HG03280 (cell line): ENCODE results near the gene C3.

Source experiments
- ATAC-seq: cut with Tn5 transposase; IDR thresholded peaks from one replicate; pipeline ENCODE4 v1.9.1; 2021; ENCODE audit warnings: mild to moderate bottlenecking, moderate library complexity; ENCODE audit not compliant: unreplicated experiment

The C3 gene

DNA sequence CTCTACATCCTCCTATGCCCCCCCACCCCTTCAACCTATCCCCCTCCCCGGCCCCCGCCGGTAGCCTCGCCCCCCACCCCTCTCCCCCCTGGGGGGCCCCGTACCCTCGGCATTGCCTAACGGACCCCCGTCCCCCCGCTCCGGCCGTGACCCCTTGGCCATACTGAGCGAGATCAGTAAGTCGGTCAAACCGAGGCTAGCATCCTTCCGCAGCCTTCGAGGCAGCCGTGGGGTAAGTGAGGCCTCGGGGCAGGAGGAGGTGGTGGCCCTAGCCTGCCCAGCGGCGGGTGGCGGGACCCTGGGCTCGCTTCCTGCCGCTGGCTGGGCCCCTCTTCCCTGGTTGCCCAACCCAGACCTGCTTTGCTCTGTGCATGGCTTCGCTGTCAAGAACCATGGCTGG lies 25.5 kb upstream of the C3 start:
- no peak for ATAC-seq

DNA sequence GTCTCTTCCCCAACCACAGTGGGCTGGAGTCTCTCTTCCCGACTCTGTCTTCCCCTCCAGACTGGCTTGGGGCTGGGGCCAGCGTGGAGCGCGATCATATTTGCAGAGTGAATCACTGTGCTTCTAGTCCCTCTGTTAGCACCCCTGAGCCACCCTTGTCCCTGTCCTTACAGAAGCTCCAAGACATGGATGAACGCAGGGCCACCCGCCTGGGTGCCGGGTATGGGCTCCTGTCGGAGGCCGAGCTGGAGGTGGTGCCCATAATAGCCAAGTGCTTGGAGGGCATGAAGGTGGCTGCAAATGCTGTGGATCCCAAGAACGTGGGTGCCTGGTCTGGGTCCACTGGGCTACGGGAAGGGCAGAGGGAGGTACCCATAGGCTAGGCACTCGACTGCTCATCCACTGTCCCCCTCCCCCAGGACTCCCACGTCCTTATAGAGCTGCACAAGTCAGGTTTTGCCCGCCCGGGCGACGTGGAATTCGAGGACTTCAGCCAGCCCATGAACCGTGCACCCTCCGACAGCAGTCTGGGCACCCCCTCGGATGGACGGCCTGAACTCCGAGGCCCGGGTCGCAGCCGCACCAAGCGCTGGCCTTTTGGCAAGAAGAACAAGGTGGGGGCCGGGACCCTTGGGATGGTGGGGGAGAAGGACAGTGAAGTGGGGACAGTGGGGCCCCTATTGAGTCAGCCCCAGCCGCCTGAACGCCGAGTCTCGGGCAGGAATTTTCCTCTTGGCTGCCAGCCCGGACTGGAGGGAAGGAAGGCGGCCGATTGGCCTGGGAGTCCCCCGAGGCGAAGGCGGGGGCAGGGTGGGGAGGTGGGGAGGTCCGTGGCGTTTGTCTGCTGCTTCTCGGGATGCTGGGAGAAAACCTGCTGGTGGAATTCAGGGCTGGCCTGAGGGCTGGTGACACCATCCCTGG lies 24.2 kb upstream of the C3 start:
- ATAC-seq: no peak

DNA sequence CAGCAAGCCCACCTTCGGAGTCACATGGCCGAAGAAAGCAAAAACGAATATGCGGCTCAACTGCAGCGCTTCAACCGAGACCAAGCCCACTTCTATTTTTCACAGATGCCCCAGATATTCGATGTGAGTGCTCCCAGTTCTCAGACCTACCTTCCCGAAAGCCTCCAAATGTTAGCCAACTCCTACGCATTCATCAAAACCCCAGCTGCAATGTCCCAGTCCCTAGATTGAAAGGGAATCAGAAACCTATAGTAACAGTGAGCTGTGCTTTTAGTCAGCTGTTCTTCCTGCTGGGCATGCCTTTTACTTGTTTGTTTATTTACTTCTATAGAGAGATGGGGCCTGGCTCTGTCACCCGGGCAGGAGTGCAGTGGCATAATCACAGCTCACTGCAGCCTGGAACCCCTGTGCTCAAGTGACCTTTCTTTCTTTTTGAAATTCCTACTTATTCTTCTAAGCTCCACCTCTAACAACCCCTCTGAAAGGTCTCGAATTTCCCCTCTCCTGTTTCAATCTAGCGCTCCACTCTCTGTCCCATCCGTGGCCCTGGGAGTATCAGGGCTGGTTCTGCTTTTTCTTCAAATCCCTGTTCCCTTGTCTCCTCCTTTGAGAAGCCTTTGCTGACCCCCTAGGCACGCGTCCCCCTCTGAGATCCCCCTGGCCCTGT lies 23.4 kb upstream of the C3 start:
- ATAC-seq: no peak

DNA sequence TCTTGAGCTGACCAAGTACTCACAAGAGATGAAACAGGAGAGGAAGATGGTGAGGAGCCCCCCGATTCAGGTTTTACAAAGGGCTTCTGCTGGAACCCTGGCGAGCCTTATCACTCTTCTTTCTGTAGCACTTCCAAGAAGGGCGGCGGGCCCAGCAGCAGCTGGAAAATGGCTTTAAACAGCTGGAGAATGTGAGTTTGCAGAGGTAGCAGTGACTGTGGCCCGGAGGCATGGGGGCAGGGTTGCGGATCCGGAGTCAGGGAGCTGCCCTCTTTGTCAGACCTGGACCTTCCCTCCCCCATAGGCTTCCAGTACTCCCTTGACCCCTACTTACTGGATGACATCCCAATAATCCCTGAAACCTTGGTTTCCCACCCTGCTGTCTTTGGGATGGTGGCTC lies 22.6 kb upstream of the C3 start:
- no peak for ATAC-seq

DNA sequence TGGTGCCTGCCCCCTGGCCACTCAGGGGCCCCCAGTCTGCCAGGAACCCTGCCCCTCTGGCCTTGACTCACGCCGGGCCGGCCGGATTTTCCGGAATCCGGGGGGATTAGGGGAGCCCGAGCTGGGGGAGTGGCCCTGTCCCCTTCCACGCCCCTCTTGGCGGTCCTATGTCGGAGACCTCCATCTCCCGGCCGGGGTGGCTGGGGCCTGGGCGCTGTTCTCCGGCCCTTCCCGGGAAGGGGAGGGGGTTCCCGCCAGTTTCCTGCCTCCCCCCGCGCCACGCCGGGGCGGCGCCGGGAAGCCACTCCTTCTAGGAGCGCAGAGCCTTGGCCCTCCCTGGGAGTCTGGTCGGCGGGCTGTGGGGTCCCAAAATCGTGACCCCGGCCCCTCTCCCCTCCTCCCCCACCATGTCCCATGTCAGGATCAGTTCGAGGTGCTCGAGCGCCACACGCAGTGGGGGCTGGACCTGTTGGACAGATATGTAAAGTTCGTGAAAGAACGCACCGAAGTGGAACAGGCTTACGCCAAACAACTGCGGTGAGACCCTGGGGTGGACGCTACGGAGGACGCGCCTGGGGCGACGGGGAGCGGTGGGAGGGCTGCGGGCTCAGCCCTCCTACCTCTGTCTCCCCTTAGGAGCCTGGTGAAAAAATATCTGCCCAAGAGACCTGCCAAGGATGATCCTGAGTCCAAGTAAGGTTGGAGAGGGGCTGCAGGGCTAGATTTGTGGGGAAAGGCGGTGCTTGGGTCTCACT lies 20.3 kb upstream of the C3 start:
- no peak for ATAC-seq

DNA sequence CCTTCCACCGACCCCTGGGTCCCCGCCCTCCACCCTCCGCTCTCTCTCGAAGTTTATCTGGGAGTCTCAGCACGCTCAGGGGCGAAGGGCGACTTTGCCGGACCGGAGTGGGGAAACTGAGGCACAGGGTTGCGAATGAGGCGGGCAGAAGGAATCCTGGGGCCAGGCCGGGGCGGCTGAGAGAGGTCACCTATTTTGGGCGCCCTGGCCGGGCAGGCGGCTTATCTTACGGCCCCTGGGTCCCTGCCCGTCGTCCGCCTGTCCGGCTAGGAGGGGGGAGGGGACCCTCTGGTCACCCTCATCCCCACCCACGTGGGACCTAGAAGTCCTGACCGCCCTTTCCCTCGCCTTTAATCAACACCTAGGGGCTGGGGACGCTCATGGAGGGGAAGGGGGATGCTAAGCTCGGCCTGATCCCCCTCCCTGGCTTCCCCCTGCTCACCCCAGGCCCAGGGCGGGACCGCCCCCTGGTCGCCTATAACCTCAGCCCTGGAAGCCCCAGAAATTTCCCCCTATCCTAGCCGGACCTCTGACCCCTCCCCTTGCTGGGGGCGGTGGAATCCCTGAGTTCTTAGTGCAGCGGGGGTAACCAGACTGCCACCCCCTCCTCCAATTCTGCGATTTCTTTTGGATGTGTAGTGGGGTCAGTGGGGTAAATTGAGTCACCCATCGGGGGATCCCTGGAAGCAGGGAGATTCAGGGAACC lies 19.6 kb upstream of the C3 start:
- ATAC-seq: no peak

DNA sequence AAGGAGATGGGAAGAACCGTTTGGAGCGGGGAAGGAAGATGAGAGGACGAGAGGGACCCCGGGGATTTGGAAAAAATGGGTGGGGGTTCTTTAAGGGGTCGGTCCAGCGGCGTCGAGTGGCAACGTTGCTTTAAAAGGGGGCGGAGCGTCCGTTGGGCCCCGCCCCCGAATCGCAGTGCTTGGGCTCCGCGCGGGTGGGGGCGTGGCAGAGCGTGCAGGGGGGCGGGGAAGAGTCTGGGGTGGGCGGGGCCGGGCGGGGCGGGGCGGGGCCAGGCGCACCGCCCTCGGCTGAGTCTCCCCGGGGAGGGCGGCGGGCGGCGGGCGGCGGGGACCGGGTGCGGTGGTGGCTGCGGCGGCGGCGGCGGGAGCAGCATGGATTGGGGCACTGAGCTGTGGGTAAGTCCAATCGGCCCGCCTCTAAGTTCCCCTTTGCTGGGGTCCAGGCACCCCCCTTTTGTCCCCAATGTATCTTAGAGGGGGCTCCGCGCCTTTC lies 19.0 kb upstream of the C3 start, which contains the start of gene TRIP10:
TSS of gene TRIP10 (plus strand) at position 291 of the 493 bp plus-strand sequence. CDS start at position 373, 82 bp downstream.
- no peak for ATAC-seq

DNA sequence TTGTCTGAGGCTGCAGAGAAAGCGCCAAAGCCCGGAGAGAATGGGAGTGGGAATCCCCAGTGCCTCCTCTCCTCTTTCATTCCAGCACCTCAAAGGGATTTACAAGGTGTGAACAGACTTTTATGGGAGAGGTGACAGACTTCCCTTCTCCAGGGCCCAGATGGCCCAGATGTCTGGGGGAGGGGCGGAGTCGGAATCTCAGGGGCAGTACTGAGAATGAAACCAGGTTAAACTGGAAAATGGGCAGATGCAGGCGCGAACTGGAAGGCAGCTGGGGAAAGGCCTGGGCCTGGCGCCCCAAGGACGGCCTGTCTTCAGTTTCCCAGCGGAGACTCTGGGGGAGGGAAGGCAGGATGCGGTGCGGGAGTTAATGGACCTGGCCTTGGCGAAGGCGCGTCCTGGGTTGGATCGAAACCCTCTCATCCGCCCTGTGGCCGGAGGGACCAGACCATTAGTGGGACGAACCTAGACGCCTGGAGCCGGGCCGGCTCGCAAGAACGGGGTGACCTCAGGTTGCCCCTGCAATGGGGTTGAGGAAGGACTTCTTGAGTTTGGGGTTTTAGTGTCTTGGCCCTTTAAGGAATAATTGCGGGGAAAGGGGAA lies 18.4 kb upstream of the C3 start:
- no peak for ATAC-seq

DNA sequence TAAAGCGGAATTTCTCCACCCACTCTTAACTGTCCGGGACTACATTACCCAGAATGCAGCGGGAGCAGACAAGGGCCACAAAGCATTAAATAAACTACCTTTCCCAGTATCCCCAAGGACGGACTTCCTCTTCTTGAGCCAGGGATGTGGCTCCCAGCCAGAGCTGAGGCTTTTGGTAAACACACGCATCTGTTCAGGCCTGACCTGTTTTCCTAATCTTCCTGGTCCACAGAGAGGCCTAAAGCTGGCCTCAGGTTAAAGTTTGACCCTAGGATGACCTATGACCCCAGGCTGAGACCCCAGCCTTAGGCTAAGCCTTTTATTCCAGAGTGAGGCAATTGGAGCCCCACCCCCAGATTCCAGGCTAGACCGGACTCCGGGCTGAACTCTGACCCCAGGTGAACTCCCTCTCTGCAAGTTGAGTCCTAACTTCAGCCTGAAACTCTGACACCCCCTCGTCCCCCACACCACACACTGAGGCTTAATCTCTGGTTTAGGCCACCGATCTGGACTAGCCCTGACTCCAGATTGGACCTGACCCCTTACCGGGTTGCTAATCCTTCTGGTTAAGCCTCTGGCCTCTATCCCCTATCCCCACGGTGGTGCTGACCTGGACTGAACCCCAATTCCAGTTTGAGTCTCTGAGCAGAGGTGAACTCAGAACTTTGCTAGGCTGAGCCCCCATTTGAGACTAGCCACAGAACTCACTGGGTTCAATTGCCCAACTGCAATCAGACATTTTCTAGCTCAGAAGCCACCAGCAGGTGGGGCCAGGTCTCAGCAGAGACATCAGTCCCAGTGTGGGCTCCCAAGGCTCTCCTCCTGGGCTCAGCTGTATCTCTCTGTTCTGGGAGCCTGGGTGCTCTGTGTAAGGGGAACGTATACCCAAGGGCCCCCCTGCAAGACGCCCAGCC lies 17.7 kb upstream of the C3 start:
- peak; percentile 1 for ATAC-seq

DNA sequence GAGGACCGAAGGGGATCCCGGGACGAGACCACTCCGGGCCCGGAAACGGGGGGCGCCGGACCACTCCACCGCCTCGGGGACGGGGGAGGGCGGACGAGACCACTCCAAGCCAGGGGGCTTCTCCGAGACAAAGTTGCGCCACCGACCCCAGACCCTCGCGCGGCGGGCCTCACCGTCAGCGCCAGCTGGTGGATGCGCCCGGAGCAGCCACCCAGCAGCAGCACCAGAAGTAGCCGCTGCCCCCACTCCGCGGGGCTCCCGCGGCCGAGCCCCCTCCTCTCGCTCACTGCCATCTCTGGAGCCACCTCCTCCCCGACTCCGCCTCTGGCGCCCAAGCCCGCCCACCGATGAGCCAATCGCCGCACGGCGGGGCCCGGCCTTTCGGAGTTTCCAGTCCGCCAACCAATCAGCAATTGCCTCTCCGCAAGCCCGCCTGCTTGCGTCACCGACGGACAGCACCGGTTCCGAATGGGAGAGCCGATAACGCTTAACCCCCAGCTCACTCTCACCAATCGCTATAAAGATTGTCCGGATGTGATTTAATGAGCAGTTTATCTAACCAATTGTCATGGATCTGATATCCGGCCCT lies 16.9 kb upstream of the C3 start, which contains the start of gene GPR108:
TSS of gene GPR108 (minus strand) at position 297 of the 589 bp plus-strand sequence. CDS start at position 293, 4 bp downstream.
- ATAC-seq: peak; percentile 72

DNA sequence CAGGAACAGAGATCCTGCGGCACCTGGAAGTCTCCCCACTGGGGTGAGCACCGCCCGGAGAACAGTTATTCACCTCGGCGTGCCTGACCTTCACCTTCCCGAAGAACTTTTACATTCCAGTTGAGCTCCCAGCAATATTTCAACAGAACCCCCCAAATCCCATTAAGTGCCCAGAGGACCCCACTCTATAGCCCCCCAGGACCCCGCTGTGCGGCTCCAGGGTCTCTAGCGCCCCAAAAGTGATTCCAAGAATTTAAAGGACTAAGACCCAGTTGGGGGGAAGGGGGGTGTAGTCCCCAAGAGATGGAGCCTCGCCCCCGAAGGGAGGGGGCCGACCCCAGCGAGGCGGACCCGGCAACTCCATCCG lies 16.4 kb upstream of the C3 start:
- no peak for ATAC-seq

DNA sequence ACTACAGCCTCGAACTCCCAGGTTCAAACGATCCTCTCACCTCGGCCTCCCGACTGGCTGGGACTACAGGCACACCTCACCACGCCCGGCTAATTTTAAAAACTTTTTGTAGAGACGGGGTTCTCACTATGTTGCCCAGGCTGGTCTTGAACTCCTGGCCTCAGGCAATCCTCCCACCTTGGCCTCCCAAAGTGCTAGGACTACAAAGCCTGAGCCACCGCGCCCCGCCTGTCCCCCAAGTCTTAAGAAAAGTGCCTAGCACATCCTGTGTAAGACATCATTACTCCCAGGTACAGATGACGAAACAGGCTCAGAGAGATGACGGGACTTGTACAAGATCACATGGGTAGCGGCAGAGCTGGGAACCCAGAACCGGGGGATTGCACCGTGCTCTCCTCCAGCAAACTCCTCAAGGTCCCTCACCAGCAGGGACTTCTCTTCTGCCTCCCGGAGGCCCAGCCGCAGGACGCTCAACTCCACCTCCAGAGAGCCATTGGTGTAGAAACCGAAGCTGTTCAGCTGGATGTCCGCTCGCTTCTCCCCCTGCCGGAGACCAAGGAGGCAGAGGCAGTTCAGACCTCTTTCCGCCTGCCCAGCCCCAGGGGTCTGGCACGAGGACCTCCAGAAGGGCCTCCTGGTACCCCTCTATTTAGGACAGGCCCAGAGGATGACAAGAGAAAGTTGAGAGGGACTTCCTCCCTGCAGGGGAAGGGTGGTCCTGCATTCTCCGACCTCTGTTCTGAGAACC lies 15.9 kb upstream of the C3 start:
- ATAC-seq: no peak

DNA sequence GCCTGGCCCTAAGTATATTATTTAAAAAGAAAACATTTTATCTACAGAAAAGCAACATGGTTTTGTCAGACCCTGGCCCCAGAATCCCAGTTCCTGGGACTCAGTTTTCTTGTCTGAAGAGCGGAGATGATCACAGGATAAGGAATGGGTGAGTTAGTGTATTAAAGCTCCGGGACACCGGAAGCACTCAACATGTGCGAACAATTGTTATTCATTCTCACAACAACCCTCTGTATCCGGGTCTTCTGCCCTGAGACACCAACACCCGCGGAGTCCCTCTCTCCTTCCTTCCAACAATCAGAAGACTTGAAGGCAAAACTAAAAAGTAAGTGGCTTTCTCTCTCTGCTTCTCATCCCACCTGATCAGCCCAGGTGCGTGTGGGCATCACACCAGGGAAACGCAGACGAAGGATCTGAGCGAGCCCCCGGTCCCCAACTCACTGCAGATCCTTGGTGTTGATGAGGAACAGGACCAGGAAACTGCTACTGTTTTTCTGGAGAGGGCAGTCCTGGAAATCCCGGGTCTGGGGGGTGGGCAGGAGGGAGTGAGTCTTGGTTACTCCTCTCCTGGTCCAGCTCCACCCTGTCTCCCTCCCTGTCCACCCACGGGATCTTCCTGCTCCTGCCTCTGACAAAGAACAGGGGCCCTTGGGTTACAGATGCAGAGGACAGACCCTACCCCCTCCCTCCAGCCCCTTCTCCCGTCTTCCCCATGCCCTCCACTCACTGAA lies 14.9 kb upstream of the C3 start:
- ATAC-seq: no peak

DNA sequence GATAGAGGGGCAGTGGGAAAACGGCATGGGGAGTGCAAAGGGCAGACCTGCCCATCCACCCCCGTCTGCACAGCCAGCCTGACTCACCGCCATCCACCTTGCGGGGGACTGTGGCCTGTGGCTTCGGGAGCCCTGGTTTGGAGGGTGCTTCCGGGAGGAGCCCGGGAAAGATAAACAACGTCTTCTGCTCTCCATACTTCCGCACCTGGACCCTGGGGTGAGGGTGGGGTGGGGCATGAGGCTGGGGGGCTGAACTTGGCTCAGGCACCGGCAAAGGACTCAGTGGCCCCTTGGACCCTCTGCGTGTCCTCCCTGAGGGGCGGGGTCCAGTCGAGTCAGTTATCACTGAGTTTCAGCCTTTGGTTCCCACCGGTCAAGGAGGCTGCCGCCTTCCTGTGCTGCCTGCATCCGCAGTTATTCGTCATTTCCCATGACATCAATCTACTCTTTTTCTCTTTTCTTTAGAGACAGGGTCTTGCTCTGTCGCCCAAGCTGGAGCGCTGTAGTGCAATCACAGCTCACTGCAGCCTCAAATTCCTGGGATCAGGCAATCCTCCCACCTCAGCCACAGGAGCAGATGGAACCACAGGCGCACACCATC lies 13.7 kb upstream of the C3 start:
- ATAC-seq: no peak

DNA sequence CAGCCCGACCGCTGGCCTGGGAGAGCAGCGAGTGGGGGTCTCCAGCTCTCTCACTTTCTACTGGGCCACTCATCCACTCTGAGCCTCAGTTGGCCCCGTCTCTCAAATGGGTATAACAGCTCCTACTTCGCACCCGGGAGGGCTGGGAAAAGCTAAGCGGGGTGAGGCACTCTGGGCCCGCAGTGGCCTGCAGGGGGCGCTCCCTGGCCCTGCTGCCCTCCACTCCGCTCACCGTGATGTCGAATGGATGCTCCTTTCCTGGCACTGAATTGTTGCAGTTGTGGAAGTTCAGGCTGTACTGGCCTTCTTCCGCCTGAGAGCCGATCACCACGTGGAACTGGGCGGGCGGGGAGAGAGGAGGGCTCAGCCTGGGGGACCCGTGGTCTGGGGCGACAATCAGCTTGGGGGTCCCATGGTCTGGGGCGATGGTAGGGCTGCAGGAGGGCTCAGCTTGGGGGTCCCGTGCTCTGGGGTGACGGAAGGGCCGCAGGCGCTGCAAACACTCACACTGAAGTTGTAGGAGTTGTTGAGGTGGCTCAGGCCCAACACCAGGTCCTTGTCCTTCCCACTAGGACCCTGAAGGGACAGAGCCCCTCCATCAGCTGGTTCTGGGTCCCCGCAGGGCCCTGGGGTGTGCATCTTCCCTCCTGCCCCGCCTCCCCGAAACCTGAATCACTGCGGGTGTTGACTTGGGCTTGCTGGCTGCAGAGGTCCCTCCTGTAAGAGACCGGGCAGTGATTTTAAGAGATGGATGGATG lies 13.1 kb upstream of the C3 start:
- no peak for ATAC-seq

DNA sequence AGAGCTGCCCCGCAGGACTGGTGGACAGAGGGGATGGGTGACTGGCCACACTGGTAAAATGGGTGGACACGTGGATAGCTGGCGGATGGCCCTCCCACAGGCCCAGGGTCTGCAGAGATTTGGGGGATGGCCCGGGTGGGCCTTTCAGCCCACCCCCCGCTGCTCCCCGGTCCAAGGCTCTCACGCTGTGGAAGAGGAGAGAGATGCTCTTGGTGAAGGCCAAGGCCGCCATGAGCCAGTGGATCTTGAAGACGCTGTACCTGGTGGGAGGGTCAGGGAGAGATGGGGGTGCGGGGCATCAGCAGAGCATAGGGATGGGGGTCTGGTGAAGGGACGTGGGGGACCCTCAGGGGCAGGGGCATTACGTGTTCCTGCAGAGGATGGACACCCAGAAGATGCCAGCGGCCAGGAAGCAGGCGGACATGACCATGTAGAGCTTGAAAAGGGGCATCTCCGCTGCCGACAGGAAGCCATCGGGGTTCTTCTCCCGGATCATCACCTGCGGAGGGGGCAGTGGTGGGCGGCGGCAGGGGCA lies 12.4 kb upstream of the C3 start:
- ATAC-seq: no peak
